AG08396 (cell line): ENCODE results near the gene GPC6.
"Not testable (repeated sequence)": the region's sequence is repeated elsewhere in the genome, so short reads cannot be mapped to it uniquely, and the experiment has no call there.

Source experiments
- DNase-seq: peaks from one replicate; pipeline ENCODE4 v3.0.0; 2012; ENCODE audit warnings: low spot score, mixed read lengths

GPC6 gene

GRCh38 chr13:93226623-93227279 lies at the start of gene GPC6:
Gene GPC6, plus strand, starts transcription at chr13:93226807.
- peak; percentile 76 for DNase-seq

GRCh38 chr13:93180356-93180969 lies 46.1 kb upstream of the GPC6 start:
- no peak for DNase-seq

- no peak for DNase-seq
These were observed 44.2 kb upstream of the GPC6 start for GRCh38 chr13:93182406-93182805.

- DNase-seq = no peak
These were observed 43.3 kb upstream of the GPC6 start for GRCh38 chr13:93183302-93183701.

GRCh38 chr13:93190006-93190405 lies 36.6 kb upstream of the GPC6 start:
- DNase-seq = no peak

GRCh38 chr13:93193682-93194081 lies 32.9 kb upstream of the GPC6 start:
- no peak for DNase-seq

- DNase-seq = no peak
These were observed 26.8 kb upstream of the GPC6 start for GRCh38 chr13:93199856-93200255.

- no peak for DNase-seq
These were observed 26.0 kb upstream of the GPC6 start for GRCh38 chr13:93200626-93201025.

GRCh38 chr13:93201992-93202558 lies 24.5 kb upstream of the GPC6 start:
- no peak for DNase-seq

GRCh38 chr13:93206778-93207392 lies 19.7 kb upstream of the GPC6 start:
- DNase-seq = not testable (repeated sequence)

- DNase-seq = no peak
These were observed 10.5 kb upstream of the GPC6 start for GRCh38 chr13:93216122-93216521.

- DNase-seq = no peak
These were observed 8.8 kb upstream of the GPC6 start for GRCh38 chr13:93217721-93218261.

- no peak for DNase-seq
These were observed 8.0 kb upstream of the GPC6 start for GRCh38 chr13:93218583-93218982.

- no peak for DNase-seq
These were observed 6.5 kb upstream of the GPC6 start for GRCh38 chr13:93220073-93220472.

- DNase-seq = no peak
These were observed 3.6 kb upstream of the GPC6 start for GRCh38 chr13:93222976-93223375.

- DNase-seq = peak; percentile 30
These were observed 2.1 kb upstream of the GPC6 start for GRCh38 chr13:93224535-93224934.

GRCh38 chr13:93225610-93226009 lies 997 bp upstream of the GPC6 start:
- DNase-seq = no peak

- no peak for DNase-seq
These were observed 463 bp upstream of the GPC6 start for GRCh38 chr13:93226065-93226622.

GRCh38 chr13:93227280-93227877 lies 772 bp downstream of the GPC6 start:
- peak; percentile 42 for DNase-seq

GRCh38 chr13:93227878-93228642 lies 1.5 kb downstream of the GPC6 start:
- peak; percentile 73 for DNase-seq

GRCh38 chr13:93228643-93228937 lies 2.0 kb downstream of the GPC6 start:
- DNase-seq = no peak
